HCEC 1CT (cell line): Measurements from ENCODE around the gene LRRC49.
"Not testable (repeated sequence)": the region's sequence is repeated elsewhere in the genome, so short reads cannot be mapped to it uniquely, and the experiment has no call there.

Source experiments
- DNase-seq: peaks from one replicate; pipeline ENCODE4 v3.0.0-alpha.2; 2017

LRRC49 gene

DNA sequence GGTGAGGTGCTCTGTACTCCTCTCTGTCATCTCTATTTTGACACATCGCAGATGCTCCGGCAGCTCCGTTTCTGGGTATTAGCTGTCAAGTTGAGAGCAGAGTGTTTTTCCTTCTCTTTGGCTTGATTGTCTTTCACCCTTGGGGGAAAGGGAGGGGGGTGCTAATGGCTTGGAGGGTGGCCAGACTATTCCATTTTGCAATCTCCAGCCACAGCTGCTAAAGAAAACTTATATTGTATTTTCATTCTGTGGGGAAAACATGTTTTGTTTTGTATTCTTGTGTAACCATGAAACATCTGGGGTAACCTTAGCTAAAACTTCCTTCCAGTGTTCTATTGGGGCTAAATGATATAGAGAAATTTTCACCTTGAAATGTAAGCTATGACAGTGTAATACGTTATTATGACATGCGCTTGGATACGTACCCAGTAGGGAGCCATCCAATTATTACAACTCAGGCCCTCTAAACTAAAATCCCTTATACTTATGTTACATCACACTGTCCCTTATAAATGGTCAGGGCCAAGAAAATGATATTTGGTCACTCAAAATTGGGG lies 24.6 kb upstream of the LRRC49 start:
- DNase-seq, result peak; percentile 65

DNA sequence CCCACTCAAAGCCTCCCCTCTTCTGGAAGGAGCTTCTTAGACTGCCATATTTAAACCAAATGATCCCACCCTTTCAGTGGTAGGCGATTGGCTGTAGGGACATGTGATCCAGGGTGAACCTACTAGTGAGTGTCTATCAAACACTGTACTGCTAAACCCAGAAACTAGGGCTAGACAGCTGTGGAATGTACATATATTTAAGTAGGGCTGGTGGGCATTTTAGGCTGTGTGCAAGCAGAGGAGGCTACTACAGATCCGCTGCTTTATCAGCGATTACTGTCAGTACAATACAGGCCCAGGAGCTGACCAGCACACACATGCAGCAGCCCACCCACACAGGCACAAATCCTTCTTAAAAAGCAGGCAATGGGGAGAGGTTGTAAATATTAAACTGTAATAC lies 23.3 kb upstream of the LRRC49 start:
- DNase-seq, result no peak

GRCh38 chr15:70870051-70870450 lies 22.6 kb upstream of the LRRC49 start:
- DNase-seq, result peak; percentile 83

DNA sequence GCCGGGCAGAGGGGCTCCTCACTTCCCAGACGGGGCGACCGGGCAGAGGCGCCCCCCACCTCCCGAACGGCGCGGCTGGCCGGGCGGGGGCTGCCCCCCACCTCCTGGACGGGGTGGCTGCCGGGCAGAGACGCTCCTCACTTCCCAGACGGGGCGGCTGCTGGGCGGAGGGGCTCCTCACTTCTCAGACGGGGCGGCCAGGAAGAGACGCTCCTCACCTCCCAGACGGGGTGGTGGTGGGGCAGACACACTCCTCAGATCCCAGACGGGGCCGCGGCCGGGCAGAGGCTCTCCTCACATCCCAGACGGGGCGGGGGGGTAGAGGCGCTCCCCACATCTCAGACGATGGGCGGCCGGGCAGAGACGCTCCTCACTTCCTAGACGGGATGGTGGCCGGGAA lies 21.1 kb upstream of the LRRC49 start:
- DNase-seq, result not testable (repeated sequence)

DNA sequence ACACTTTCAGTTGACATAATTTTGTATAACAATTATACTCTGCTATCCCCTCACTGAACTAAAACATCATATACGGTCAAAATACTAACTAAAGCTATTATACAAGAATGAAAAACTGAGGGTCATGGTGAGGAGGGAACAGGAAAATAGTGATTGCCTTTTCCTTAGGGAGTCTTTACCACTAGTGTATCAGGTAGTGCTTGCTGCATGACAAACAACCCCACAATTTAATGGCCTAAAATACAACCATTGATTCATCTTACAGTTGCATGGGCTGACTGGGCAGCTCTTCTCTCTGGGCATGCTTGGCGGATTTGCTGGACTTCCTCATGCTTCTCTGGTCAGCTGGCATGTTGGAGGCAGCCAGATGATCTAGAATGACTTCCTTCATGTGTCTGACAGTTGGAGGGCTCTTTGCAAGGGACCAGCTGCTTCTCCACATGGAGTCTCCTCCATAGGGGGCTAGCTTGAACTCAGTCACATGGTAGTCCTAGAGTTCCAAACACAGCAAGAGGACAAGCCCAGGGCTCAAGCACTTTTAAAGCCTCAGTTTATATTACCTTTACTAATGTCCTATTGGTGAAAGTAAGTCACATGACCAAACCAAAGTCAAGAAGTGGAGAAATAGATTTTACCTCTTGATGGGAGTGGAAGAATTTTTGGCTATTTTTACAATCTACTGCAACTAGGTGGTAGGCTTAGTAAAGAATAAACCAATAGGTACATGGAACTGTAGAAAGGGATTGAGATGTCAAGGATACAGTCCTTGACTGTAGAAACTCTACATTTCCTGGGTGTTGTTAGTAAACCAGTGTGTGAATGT lies 19.2 kb upstream of the LRRC49 start:
- DNase-seq, result no peak

GRCh38 chr15:70875001-70875782 lies 17.4 kb upstream of the LRRC49 start:
- DNase-seq, result peak; percentile 65

DNA sequence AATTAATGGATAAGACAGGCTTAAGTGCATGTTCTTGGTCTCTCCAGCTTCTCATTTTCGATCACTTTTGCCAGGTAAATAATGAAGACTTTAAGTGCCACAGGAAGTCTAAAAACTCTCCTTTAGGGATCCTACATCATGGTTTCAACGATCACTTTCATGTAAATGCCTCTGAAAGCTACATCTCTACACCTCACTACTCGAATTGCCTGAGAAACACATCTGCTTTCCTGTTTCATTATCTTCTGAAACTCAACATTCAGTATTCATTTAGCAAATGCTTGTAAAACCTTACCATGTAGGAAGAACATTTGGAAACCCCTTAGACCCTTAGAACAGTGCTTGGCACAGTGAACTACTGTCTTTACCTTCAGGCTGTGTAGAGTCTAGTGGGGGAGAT lies 16.6 kb upstream of the LRRC49 start:
- no peak for DNase-seq

- DNase-seq, result no peak
Measured at GRCh38 chr15:70876683-70877082, 15.9 kb upstream of the LRRC49 start.

DNA sequence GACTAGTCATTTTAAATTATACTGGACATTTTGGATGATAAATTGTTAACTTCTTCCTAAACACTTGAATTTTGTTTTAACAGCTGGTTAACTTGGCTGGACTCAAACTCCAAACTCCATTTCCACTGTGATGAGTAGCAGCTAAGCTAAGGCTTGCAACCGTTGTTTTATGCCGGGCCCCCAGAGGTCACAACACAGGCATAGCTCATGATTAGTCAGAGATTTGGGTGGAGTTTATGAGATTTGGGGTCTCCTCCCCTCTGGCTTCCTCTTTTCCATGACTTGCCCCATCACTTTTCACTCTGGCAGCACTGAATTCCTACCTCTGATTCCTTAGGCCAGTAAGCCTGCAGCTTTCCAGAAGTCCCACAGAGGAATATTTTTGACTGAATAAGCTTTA lies 13.2 kb upstream of the LRRC49 start:
- peak; percentile 92 for DNase-seq

DNA sequence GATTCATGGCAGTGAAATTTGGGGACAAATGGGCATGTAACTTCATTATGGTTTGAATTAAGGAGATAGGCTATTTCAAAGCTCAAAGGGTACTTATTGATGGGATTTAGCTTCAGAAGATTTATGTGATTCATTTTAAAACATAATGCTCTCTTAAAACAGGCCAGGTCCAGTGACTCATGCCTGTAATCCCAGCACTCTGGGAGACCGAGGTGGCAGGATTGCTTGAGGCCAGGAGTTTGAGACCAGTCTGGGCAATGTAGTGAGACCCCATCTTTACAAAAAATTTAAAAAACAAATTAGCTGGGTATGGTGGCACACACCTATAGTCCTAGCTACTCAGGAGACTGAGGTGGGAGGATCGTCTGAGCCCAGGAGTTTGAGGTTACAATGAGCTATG lies 11.8 kb upstream of the LRRC49 start:
- DNase-seq, result peak; percentile 59

DNA sequence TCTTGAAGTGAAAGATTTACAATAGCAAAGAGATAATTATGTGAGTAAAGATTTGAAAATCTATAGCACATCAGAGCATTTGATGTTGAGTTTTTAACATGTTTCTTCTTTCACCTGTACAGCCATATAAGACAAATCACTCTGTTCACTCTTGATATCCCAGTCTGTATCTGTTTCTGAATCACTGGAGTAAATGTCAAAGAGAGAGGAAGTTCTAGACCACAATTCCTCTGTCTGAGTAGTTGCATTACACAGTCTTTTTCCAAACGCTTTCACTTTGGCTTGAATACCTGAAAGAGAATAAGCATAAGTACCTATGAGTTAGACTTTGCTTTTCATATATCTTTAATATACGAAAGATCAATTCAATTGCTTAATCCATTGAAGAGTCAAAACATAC lies 10.3 kb upstream of the LRRC49 start:
- no peak for DNase-seq

- DNase-seq, result peak; percentile 73
Measured at GRCh38 chr15:70892912-70893560, 410 bp downstream of the LRRC49 start.

- DNase-seq, result peak; percentile 84
Measured at GRCh38 chr15:70902107-70902506, 9.5 kb downstream of the LRRC49 start.

DNA sequence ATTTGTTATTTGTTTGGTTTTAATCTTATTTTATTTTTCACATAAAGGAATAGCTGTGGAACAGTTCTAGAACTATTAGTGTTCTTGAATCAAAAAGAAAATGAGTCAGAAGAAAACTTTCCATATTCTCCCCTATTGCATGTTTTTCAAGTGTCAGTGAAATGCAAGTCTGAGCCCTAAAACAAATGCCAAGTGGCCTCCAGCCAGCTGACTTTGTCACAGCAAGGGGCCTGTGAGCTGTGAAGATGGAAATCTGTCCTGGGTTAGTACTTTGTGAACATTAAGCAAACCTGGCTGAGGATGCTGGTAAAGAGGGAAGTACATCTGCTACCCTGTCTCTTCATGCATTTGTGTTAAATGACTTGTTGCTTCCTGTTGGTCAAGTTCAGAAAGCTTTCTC lies 14.2 kb downstream of the LRRC49 start:
- DNase-seq, result no peak

DNA sequence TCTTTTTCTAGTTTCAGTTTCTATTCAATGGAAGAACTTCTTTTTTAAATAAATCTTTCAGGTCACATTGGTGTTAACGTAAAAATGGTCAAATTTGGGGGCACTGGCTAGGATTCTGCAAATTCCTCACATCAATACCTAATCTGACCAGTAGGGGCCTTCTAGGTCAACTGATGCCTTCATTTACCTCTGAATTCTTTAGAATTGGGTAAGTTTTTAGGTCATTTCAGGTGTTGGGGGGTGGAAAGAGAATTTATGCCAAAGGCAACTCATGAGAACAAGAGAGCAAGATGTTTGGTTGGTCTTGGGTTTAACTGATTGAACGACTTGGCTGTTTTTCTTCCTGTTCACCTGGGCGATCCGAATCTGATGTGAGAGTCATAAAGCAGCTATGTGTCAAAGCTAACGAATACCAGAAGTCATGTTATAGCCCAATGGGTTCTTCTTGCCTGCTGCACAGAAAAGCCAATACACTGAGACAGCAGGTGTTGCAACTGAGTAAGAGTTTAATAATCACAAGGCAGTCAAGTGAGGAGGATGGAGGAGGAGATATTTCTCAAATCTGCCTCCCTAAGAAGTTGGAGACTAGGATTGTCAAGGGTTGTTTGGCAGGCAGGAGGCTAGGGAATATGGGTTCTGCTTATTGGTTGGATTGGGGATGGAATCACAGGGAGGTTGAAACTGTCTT lies 15.3 kb downstream of the LRRC49 start:
- DNase-seq, result no peak

DNA sequence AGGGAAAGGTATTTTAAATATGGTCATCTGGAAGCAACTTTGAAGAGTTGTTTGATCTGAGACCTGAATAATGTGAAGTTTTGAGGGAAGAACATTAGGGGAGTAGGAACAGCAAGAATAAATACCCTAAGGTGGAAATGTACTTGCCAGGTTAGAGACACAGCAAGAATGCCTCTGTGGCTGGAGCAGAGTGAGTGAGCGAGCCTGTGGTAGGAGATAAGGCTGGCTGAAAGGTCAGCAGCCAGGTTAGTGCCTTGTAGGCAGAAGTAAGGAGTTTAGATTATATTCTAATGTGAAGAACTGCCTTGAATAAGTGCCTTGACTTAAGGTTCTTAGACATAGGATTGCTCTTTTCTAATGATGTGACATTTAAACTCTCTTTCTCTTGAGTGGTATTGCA lies 18.3 kb downstream of the LRRC49 start:
- DNase-seq, result no peak

- no peak for DNase-seq
Measured at GRCh38 chr15:70912187-70912586, 19.6 kb downstream of the LRRC49 start.

GRCh38 chr15:70916531-70916930 lies 23.9 kb downstream of the LRRC49 start:
- DNase-seq, result no peak

GRCh38 chr15:70917955-70918354 lies 25.3 kb downstream of the LRRC49 start:
- DNase-seq, result no peak

DNA sequence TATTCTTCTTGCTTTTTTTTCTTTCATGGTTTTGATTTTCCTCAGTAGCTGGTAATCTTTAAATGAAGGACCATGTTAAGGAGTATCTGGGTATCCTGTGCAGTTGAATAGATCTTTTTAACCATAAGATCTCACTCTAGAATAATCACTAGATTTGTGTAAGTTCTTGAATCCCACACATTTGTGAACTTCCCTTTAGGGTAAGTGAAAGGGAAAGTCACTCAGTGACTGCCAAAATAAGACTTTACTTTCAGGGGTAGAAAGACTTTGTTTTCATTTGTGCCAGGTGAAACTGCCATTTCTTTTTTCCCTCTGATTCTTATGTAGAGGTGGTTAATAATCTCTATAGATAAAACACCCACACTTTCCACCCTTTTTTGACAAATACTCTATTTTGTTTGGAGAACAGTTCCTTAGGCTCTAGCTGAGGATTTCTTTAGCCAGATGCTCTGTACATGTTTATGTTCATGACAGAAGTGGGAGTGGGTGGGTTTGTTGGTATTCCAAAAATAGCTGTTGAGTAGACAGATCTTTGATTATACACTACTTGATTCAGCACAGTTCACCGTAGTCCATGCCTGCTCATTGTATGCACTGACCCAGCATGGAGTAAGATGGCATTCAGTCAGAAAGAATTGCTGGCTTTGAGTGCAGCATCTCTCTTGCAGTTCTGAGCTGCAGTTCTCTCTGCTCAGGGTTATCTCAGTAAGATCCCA lies 28.5 kb downstream of the LRRC49 start:
- DNase-seq, result no peak

- DNase-seq, result no peak
Measured at GRCh38 chr15:70922119-70922518, 29.5 kb downstream of the LRRC49 start.
